ENCODE data around the gene GPATCH11. TPM values are rescaled to one million over a fixed set of nuclear protein-coding genes. Genes with fewer than 3 reads are reported as not detected.

GPATCH11 gene
- total RNA-seq, 2 donors from 2014 or later: 12.4 to 17.9 TPM

DNA sequence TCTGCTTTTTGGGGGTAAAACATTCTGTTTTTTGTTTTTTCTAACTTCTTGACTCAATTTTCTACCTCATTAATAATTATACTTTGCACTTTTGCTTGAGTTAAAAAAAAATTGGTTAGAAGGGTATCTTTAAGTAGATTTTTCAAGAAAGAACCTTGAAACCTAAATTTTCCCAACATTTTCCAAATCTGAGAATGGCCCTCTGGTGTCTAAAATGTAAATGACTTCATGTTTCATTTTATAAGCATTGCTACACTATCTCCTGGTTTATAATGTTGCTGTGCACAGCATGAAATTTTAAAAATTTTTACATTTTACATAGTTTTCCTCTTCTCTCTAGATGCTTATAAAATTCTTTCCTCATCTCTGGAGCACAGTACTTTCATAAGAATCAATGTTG, 58.2 kb downstream of the GPATCH11 start:
- ATAC-seq (replicated peaks): no peak
- Mint-ChIP-seq H3K4me3 (no peak overlapping the region), H3K9me3 (no peaks in the 10 kb centered on the region), H3K27me3 (no peaks in the 10 kb centered on the region), H3K27ac (no peak overlapping the region), H3K36me3 (ENCODE audit: low read depth) (peaks cover 62% of the 10 kb centered on the region), H3K4me1 (no peaks in the 10 kb centered on the region)

- no peaks in the 10 kb centered on the region for H3K9me3 Mint-ChIP-seq
- no peak overlapping the region for H3K27ac Mint-ChIP-seq
- H3K4me1 Mint-ChIP-seq: peaks cover 5% of the 10 kb centered on the region
- peaks cover 76% of the 10 kb centered on the region for H3K36me3 Mint-ChIP-seq (ENCODE audit: low read depth)
- H3K27me3 Mint-ChIP-seq: no peaks in the 10 kb centered on the region
- no peak overlapping the region for H3K4me3 Mint-ChIP-seq
- ATAC-seq (replicated peaks): no peak
Observed at GRCh38 chr2:37143974-37144373, 59.7 kb downstream of the GPATCH11 start.

DNA sequence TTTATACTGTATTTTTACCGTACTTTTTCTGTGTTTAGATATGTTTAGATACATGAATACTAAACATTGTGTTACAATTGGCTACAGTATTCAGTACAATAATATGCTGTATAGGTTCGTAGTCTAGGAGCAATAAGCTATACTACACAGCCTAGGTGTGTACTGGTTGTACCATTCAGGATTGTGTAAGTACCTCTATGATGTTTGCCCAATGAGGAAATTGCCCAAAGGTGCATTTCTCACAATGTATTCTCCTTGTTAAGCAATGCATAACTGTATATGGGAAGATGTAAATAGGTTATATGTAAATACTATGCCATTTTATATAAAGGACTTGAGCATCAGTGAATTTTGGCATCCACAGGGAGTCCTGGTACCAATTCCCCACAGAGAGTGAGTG, 61.7 kb downstream of the GPATCH11 start:
- Mint-ChIP-seq H3K9me3 (no peaks in the 10 kb centered on the region), H3K27ac (no peak overlapping the region), H3K4me3 (no peak overlapping the region), H3K4me1 (peaks cover 17% of the 10 kb centered on the region), H3K27me3 (no peaks in the 10 kb centered on the region), H3K36me3 (ENCODE audit: low read depth) (peaks cover 65% of the 10 kb centered on the region)
- ATAC-seq (replicated peaks): no peak

- no peaks in the 10 kb centered on the region for H3K27me3 Mint-ChIP-seq
- H3K4me1 Mint-ChIP-seq: peaks cover 31% of the 10 kb centered on the region
- H3K9me3 Mint-ChIP-seq: peaks cover 6% of the 10 kb centered on the region
- peak overlapping the region; percentile 79 for H3K4me3 Mint-ChIP-seq
- no peak for ATAC-seq (replicated peaks)
- H3K27ac Mint-ChIP-seq: peak overlapping the region; percentile 80
- H3K36me3 Mint-ChIP-seq (ENCODE audit: low read depth): peaks cover 54% of the 10 kb centered on the region
Observed at GRCh38 chr2:37148325-37148724, 64.0 kb downstream of the GPATCH11 start.

Other genes with a start within 250 kb of the GPATCH11 start
- gene STRN, start 118.0 kb upstream of the GPATCH11 start, total RNA-seq: 10 to 100 TPM; 25.5 to 29.6 TPM
- gene HEATR5B, start 146 bp upstream of the GPATCH11 start, total RNA-seq: 10 to 100 TPM; 23.2 to 23.9 TPM
- gene EIF2AK2, start 72.5 kb downstream of the GPATCH11 start, total RNA-seq: 10 to 100 TPM; 25.4 to 45.1 TPM
- gene SULT6B1, start 104.2 kb downstream of the GPATCH11 start, total RNA-seq: not detected
- gene CEBPZOS, start 112.0 kb downstream of the GPATCH11 start, total RNA-seq: 10 to 100 TPM; 44.5 to 49.6 TPM
- 10 to 100 TPM; 55.6 to 68.3 TPM for gene CEBPZ, start 147.1 kb downstream of the GPATCH11 start, total RNA-seq
- 10 to 100 TPM; 21.9 to 29.8 TPM for gene NDUFAF7, start 147.1 kb downstream of the GPATCH11 start, total RNA-seq
- gene PRKD3, start 240.3 kb downstream of the GPATCH11 start, total RNA-seq: 10 to 100 TPM; 28.2 to 35.6 TPM

All from activated T-helper 17 cell treated with anti-CD3 and anti-CD28 coated beads, Interleukin-2, amount 50 U/mL, for 72 hours (primary cell).